Sigmoid colon (tissue), 4 donors: ENCODE results near the gene EMC9.

Experiments used
- CTCF ChIP-seq, 4 experiments: fragments of 450-650 bp in 3 of 4; fragments of 200-600 bp in 1 of 4; IDR thresholded peaks; one replicate each; pipeline ENCODE4 v1.5.1; 2016 to 2019; ENCODE audit warnings: antibody characterized with exemption in 4 of 4, mild to moderate bottlenecking in 3 of 4, moderate library complexity in 2 of 4
- EP300 ChIP-seq, 4 donors: sonication (generic); formaldehyde crosslinking; IDR thresholded peaks; one replicate each; pipeline ENCODE4 v1.6.1; 2017; ENCODE audit warnings: antibody characterized with exemption in 4 of 4
- POLR2A ChIP-seq, 2 donors: fragments of 450-650 bp; IDR thresholded peaks; one replicate each; pipeline ENCODE4 v1.6.1; 2016; ENCODE audit warnings: antibody characterized with exemption in 2 of 2, mild to moderate bottlenecking in 2 of 2, moderate library complexity in 2 of 2

DNA sequence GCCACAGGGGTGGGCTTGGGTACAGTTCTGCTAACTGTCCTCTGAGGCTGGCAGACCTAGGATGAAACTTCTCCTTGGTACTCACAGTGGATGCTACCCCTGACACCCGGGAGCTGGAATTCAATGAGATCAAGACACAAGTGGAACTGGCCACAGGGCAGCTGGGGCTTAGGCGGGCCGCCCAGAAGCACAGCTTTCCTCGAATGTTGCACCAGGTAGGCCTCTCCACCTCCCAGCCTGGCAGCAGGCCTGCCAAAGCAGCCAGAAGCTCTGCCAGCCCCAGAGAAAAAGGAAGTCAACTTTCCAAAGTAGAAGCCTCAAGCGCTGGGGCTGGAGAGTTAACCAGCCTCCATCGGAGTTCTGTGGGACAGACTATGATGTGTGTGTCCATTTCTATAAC, 24.2 kb downstream of the EMC9 start:
- TF ChIP-seq POLR2A (IDR thresholded peaks at IDR 0.05) (no peak), CTCF (IDR thresholded peaks at IDR 0.05) (no peak), EP300 (IDR thresholded peaks at IDR 0.05) (no peak)
